Upper lobe of right lung (tissue), 1 donor: Measurements from ENCODE around the gene NNT. TPM values are rescaled to one million over a fixed set of nuclear protein-coding genes. Genes with fewer than 3 reads are reported as not detected.

Experiments
- ATAC-seq: fragments of 200-7000 bp; cut with Tn5 transposase; one replicate; pipeline ENCODE4 v1.9.1; 2020; ENCODE audit warnings: mild to moderate bottlenecking, moderate library complexity
- DNase-seq: peaks from one replicate; pipeline ENCODE4 v3.0.0-alpha.2; 2020
- H3K27ac ChIP-seq: fragments of 200-600 bp; one replicate; pipeline ENCODE4 v1.8.0; 2022
- H3K27me3 ChIP-seq: fragments of 200-600 bp; one replicate; pipeline ENCODE4 v1.8.0; 2022; ENCODE audit warnings: mild to moderate bottlenecking
- H3K36me3 ChIP-seq: fragments of 200-600 bp; one replicate; pipeline ENCODE4 v1.8.0; 2022
- H3K4me1 ChIP-seq: fragments of 200-600 bp; one replicate; pipeline ENCODE4 v1.8.0; 2022
- H3K4me3 ChIP-seq: fragments of 200-600 bp; one replicate; pipeline ENCODE4 v1.8.0; 2022; ENCODE audit warnings: mild to moderate bottlenecking
- H3K9me3 ChIP-seq: fragments of 200-600 bp; one replicate; pipeline ENCODE4 v1.8.0; 2022
- intact Hi-C: fragments of 100-400 bp; cut with DNase I; formaldehyde crosslinking; loops from one replicate; pipeline ENCODE4 v1.11.0; 2022
- total RNA-seq: library from RNA; stranded (reverse); fragmentation: NEBNext Ultra II Directional; extraction: Animal tissue kit (Norgen Biotek cat#: 25700); gene quantifications from one replicate; pipeline ENCODE4 v1.2.1, GENCODE V29; 2021
- TF ChIP-seq, protein P1 (sequence below): fragments of 200-600 bp; IDR thresholded peaks from one replicate; pipeline ENCODE4 v1.8.0; 2022; ENCODE audit warnings: antibody characterized with exemption
- donor health status: DM: no; HTN: yes; CAD: no; lungs with severe emphysema.

NNT gene
- total RNA-seq, 1 donor from 2014 or later = 67.7 TPM

DNA sequence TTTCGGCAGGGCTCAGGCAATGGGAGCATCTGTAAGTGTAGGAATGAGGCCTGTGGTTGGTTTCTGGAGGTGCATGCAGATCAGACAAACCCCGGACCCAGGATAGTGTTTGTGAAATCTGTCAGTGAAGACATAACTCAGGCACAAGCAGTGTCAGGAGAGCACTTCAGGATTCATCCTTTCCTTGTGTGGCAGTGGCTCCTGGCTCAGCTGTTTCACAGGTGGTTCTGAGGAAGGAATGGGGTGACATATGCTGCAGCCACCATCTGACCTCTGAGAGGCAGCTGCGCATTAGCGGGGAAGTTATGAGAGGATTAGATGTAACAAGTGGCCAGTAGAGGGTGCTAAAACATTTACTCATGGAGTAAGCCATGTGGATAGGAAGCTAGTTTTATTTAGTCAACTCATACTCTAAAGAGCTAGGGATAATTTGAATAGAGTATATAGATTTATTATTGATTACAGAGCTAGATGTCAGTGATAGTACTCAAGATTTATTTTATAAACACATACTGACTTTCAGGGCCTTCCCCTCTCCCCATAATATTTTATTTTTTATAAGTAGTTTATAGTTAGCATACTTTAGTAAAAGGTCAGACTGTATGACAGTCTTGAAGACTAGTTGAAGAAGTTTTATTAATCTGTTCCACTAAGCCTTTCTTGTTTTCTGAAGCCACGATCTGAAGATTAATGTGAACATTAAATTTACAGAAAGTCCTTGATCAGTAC lies 28.4 kb downstream of the NNT start:
- DNase-seq = no peak

DNA sequence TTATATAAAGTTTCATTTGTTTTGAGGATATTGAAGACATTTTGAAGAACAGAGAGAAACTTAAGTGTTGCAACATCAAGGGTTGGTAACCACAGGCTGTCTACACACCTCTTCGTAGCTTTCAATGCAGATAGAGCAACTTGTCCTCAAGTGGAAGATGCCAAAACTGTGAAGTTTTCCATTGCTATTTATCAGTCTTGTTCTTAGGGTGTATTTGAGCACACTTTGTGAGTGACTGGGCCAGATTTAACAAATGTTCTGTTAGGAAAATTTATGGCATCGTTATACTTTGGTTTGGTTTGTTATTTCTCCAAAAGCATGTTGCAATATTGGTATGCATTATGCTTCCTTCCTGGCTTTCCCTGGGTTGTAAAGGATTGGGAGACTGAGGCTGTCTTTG lies 31.6 kb downstream of the NNT start:
- Histone ChIP-seq H3K27me3 (no peaks in the 10 kb centered on the region), H3K27ac (no peak overlapping the region), H3K36me3 (peaks cover 10% of the 10 kb centered on the region), H3K4me1 (peaks cover 9% of the 10 kb centered on the region), H3K9me3 (no peaks in the 10 kb centered on the region), H3K4me3 (no peak overlapping the region)
- no peak for ATAC-seq
- DNase-seq = no peak
- TF ChIP-seq, protein P1, sequence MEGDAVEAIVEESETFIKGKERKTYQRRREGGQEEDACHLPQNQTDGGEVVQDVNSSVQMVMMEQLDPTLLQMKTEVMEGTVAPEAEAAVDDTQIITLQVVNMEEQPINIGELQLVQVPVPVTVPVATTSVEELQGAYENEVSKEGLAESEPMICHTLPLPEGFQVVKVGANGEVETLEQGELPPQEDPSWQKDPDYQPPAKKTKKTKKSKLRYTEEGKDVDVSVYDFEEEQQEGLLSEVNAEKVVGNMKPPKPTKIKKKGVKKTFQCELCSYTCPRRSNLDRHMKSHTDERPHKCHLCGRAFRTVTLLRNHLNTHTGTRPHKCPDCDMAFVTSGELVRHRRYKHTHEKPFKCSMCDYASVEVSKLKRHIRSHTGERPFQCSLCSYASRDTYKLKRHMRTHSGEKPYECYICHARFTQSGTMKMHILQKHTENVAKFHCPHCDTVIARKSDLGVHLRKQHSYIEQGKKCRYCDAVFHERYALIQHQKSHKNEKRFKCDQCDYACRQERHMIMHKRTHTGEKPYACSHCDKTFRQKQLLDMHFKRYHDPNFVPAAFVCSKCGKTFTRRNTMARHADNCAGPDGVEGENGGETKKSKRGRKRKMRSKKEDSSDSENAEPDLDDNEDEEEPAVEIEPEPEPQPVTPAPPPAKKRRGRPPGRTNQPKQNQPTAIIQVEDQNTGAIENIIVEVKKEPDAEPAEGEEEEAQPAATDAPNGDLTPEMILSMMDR = no peak
- intact Hi-C loops = no loop called here

More for the DNA sequence above, 28.4 kb downstream of the NNT start:
- Histone ChIP-seq H3K36me3 (peaks cover 21% of the 10 kb centered on the region), H3K9me3 (no peaks in the 10 kb centered on the region), H3K4me1 (no peaks in the 10 kb centered on the region), H3K4me3 (no peak overlapping the region), H3K27me3 (no peaks in the 10 kb centered on the region), H3K27ac (no peak overlapping the region)
- ATAC-seq = peak; percentile 95
- TF ChIP-seq, protein P1 = peak; percentile 66
- intact Hi-C loops = no loop called here

DNA sequence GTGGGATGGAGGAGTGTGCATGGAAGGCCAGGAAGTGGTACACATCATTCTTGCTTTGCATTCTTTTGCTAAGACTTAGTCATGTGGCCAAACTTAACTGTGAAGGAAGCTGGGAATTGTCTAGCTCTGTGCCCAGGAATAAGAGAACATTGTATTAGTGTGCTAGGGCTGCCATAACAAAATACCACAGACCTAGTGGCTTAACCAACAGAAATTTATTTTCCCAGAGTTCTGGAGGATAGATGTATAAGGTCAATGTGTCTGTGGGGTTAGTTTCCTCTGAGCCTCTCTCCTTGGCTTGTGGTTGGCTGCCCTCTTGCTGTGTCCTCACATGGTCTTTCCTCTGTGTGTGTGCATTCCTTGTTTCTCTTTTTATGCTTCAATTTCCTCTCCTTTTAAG lies 32.4 kb downstream of the NNT start:
- H3K9me3 ChIP-seq = no peaks in the 10 kb centered on the region
- no peak overlapping the region for H3K27ac ChIP-seq
- H3K36me3 ChIP-seq = peaks cover 11% of the 10 kb centered on the region
- no peak for DNase-seq
- intact Hi-C loops = no loop called here
- no peak overlapping the region for H3K4me3 ChIP-seq
- no peak for ATAC-seq
- H3K27me3 ChIP-seq = no peaks in the 10 kb centered on the region
- peaks cover 9% of the 10 kb centered on the region for H3K4me1 ChIP-seq
- TF ChIP-seq, protein P1 = no peak

DNA sequence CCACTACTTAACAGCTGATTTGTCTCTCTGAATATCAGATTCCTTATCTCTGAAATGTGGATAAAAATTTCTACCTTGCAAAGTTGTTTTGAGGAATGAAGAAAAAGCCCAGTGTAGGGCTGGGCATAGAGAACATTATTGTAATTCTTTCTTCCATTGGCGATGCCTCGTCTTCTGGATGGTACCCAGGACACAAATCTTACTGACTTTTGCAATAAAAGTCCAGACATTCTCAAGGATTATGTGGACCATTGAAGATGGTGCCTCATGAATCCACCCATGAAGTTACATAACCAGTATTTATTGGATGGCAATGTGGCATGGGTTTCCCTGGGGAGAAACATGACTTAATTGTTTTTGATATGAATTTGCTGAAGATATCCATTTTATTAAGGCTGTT lies 33.1 kb downstream of the NNT start:
- peaks cover 9% of the 10 kb centered on the region for H3K4me1 ChIP-seq
- no peak overlapping the region for H3K4me3 ChIP-seq
- H3K36me3 ChIP-seq = peaks cover 14% of the 10 kb centered on the region
- DNase-seq = no peak
- no peaks in the 10 kb centered on the region for H3K9me3 ChIP-seq
- no peak for ATAC-seq
- TF ChIP-seq, protein P1 = no peak
- intact Hi-C loops = no loop called here
- H3K27ac ChIP-seq = no peak overlapping the region
- H3K27me3 ChIP-seq = no peaks in the 10 kb centered on the region

DNA sequence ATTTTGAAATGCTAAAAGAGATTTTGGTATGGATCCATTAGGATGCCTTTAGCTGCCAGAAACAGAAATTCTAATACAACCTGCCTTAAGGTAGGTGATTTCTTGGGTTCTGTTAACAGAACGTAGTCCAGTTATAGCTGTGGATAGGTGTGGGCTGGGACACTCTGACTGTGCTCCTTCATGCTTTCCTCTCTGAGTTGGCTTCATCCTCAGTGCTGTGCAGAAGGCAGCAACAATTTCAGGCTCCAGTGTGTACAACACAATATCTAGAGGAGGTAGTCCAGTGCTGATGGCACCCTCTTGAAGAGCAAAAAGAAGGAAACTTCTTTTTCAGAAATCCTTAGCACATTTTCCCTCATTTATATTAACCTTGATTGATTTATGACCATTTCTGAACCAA lies 34.4 kb downstream of the NNT start:
- no peak overlapping the region for H3K4me3 ChIP-seq
- ATAC-seq = no peak
- H3K36me3 ChIP-seq = peaks cover 14% of the 10 kb centered on the region
- no peak overlapping the region for H3K27ac ChIP-seq
- peaks cover 9% of the 10 kb centered on the region for H3K4me1 ChIP-seq
- TF ChIP-seq, protein P1 = no peak
- no peaks in the 10 kb centered on the region for H3K9me3 ChIP-seq
- no peak for DNase-seq
- intact Hi-C loops = no loop called here
- H3K27me3 ChIP-seq = no peaks in the 10 kb centered on the region
